Measurements from ENCODE around the gene SGMS1.

Gene SGMS1

GRCh38 chr10:50260791-50261281, 362.9 kb downstream of the SGMS1 start:
- H3K4me3 ChIP-seq (ENCODE audit: low read depth, low read length) = no peak overlapping the region
- TF ChIP-seq CTCF (conservative IDR thresholded peaks at IDR 0.05; ENCODE audit: low read depth, low read length) = no peak
- no peak for DNase-seq (ENCODE audit: low read depth)
